ENCODE measurements around the gene LEPR.

DNA sequence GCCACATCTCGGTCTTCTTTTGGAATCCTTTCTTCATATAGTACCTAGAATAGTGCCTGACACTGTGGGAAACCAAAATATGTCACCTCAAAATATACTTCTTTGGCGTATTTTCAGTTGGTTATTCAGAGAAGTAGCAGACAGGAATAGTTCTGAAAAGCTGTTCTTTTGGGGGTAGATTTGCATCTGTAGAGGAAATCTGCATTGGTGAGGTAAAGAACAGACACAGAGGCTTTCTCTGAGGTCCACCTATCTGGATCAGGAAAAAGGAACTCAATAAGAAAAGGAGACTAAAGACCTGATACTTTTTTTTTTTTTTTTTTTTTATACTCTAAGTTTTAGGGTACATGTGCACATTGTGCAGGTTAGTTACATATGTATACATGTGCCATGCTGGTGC, 23.2 kb downstream of the LEPR start:
- TF ChIP-seq, protein P1, sequence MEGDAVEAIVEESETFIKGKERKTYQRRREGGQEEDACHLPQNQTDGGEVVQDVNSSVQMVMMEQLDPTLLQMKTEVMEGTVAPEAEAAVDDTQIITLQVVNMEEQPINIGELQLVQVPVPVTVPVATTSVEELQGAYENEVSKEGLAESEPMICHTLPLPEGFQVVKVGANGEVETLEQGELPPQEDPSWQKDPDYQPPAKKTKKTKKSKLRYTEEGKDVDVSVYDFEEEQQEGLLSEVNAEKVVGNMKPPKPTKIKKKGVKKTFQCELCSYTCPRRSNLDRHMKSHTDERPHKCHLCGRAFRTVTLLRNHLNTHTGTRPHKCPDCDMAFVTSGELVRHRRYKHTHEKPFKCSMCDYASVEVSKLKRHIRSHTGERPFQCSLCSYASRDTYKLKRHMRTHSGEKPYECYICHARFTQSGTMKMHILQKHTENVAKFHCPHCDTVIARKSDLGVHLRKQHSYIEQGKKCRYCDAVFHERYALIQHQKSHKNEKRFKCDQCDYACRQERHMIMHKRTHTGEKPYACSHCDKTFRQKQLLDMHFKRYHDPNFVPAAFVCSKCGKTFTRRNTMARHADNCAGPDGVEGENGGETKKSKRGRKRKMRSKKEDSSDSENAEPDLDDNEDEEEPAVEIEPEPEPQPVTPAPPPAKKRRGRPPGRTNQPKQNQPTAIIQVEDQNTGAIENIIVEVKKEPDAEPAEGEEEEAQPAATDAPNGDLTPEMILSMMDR (IDR thresholded peaks at IDR 0.05; ENCODE audit: low read depth, low read length) = no peak
- TF ChIP-seq EZH2phosphoT487 (IDR thresholded peaks at IDR 0.05; ENCODE audit: low read depth) = no peak
